ENCODE data around the gene RNF224.

The RNF224 gene

GRCh38 chr9:137273611-137274320 is 46.5 kb downstream of the RNF224 start:
- DNase-seq (ENCODE audit: low read depth): no peak

- no peak for DNase-seq (ENCODE audit: low read depth)
Observed at GRCh38 chr9:137275203-137275587, 47.9 kb downstream of the RNF224 start.

GRCh38 chr9:137275588-137276472 is 48.5 kb downstream of the RNF224 start:
- DNase-seq (ENCODE audit: low read depth): no peak

- no peak for DNase-seq (ENCODE audit: low read depth)
Observed at GRCh38 chr9:137276473-137277328, 49.4 kb downstream of the RNF224 start.

GRCh38 chr9:137277329-137278041 is 50.2 kb downstream of the RNF224 start, which contains the start of gene TOR4A:
TOR4A (plus strand) TSS chr9:137277726; CDS start chr9:137278690, 964 bp downstream.
- DNase-seq (ENCODE audit: low read depth): no peak

- DNase-seq (ENCODE audit: low read depth): no peak
Observed at GRCh38 chr9:137278061-137278701, 50.9 kb downstream of the RNF224 start.
